ENCODE measurements around the gene FBXO5.
A peak's percentile ranks its signal among the peaks of the same experiment; 100 is the strongest.

Gene FBXO5

GRCh38 chr6:153012856-153013255 is 30.0 kb upstream of the FBXO5 start:
- H3K9me2 ChIP-seq (replicated peaks; ENCODE audit: low read depth, low read length), result no peaks in the 10 kb centered on the region
- no peaks in the 10 kb centered on the region for H3K79me2 ChIP-seq (ENCODE audit: insufficient read depth, low read length)
- no peak overlapping the region for H2AFZ ChIP-seq (ENCODE audit: low read length)
- H3K36me3 ChIP-seq (ENCODE audit: insufficient read depth, low read length), result no peaks in the 10 kb centered on the region
- H3K4me2 ChIP-seq (ENCODE audit: low read depth, low read length, poor library complexity, severe bottlenecking), result no peak overlapping the region
- H3K9me3 ChIP-seq (ENCODE audit: insufficient read depth, low read depth, low read length), result no peaks in the 10 kb centered on the region
- H4K20me1 ChIP-seq (ENCODE audit: insufficient read depth, low read length, poor library complexity, severe bottlenecking), result no peaks in the 10 kb centered on the region
- no peak overlapping the region for H3K4me3 ChIP-seq (ENCODE audit: low read length, poor library complexity, severe bottlenecking)
- no peak overlapping the region for H3K9ac ChIP-seq (ENCODE audit: low read depth, low read length, poor library complexity, severe bottlenecking)
- no peaks in the 10 kb centered on the region for H3K27me3 ChIP-seq (ENCODE audit: insufficient read depth, low read length, poor library complexity, severe bottlenecking)
- H3K4me1 ChIP-seq (ENCODE audit: insufficient read depth, low read length, poor library complexity, severe bottlenecking), result no peaks in the 10 kb centered on the region
- no peaks in the 10 kb centered on the region for H3F3A ChIP-seq (ENCODE audit: low read depth)
- TF ChIP-seq CTCF (conservative IDR thresholded peaks at IDR 0.05; ENCODE audit: low read length) (no peak), EZH2phosphoT487 (IDR thresholded peaks at IDR 0.05; ENCODE audit: borderline replicate concordance) (no peak)

- no peaks in the 10 kb centered on the region for H3K9me3 ChIP-seq (ENCODE audit: insufficient read depth, low read depth, low read length)
- H3K4me3 ChIP-seq (ENCODE audit: low read length, poor library complexity, severe bottlenecking), result peak overlapping the region; percentile 97
- H3K36me3 ChIP-seq (ENCODE audit: insufficient read depth, low read length), result 0 out of 2 replicates have a peak, but pooled peaks cover 1% of the 10 kb centered on the region
- peak overlapping the region; percentile 86 for H2AFZ ChIP-seq (ENCODE audit: low read length)
- TF ChIP-seq EZH2phosphoT487 (IDR thresholded peaks at IDR 0.05; ENCODE audit: borderline replicate concordance) (no peak), CTCF (conservative IDR thresholded peaks at IDR 0.05; ENCODE audit: low read length) (no peak)
- H3F3A ChIP-seq (ENCODE audit: low read depth), result no peaks in the 10 kb centered on the region
- H3K4me2 ChIP-seq (ENCODE audit: low read depth, low read length, poor library complexity, severe bottlenecking), result peak overlapping the region; percentile 84
- H4K20me1 ChIP-seq (ENCODE audit: insufficient read depth, low read length, poor library complexity, severe bottlenecking), result peaks cover 37% of the 10 kb centered on the region
- no peaks in the 10 kb centered on the region for H3K27me3 ChIP-seq (ENCODE audit: insufficient read depth, low read length, poor library complexity, severe bottlenecking)
- no peaks in the 10 kb centered on the region for H3K9me2 ChIP-seq (replicated peaks; ENCODE audit: low read depth, low read length)
- H3K4me1 ChIP-seq (ENCODE audit: insufficient read depth, low read length, poor library complexity, severe bottlenecking), result peaks cover 37% of the 10 kb centered on the region
- H3K9ac ChIP-seq (ENCODE audit: low read depth, low read length, poor library complexity, severe bottlenecking), result peak overlapping the region; percentile 88
- H3K79me2 ChIP-seq (ENCODE audit: insufficient read depth, low read length), result peaks cover 53% of the 10 kb centered on the region
These were observed 20.5 kb upstream of the FBXO5 start for GRCh38 chr6:153003366-153003690.

- Histone ChIP-seq H3K4me1 (ENCODE audit: insufficient read depth, low read length, poor library complexity, severe bottlenecking) (peaks cover 38% of the 10 kb centered on the region), H3K4me3 (ENCODE audit: low read length, poor library complexity, severe bottlenecking) (peak within 1 kb of the TSS; percentile 97), H3K9ac (ENCODE audit: low read depth, low read length, poor library complexity, severe bottlenecking) (peak within 1 kb of the TSS; percentile 88), H3K27me3 (ENCODE audit: insufficient read depth, low read length, poor library complexity, severe bottlenecking) (no peaks in the 10 kb centered on the region), H4K20me1 (ENCODE audit: insufficient read depth, low read length, poor library complexity, severe bottlenecking) (peaks cover 40% of the 10 kb centered on the region), H2AFZ (ENCODE audit: low read length) (peak within 1 kb of the TSS; percentile 86), H3K9me3 (ENCODE audit: insufficient read depth, low read depth, low read length) (no peaks in the 10 kb centered on the region), H3F3A (ENCODE audit: low read depth) (no peaks in the 10 kb centered on the region), H3K4me2 (ENCODE audit: low read depth, low read length, poor library complexity, severe bottlenecking) (peak within 1 kb of the TSS; percentile 93), H3K36me3 (ENCODE audit: insufficient read depth, low read length) (0 out of 2 replicates have a peak, but pooled peaks cover 5% of the 10 kb centered on the region), H3K79me2 (ENCODE audit: insufficient read depth, low read length) (peaks cover 58% of the 10 kb centered on the region), H3K9me2 (replicated peaks; ENCODE audit: low read depth, low read length) (no peaks in the 10 kb centered on the region)
- TF ChIP-seq EZH2phosphoT487 (IDR thresholded peaks at IDR 0.05; ENCODE audit: borderline replicate concordance) (no peak), CTCF (conservative IDR thresholded peaks at IDR 0.05; ENCODE audit: low read length) (no peak)
These were observed 19.9 kb upstream of the FBXO5 start, which contains the start of gene MTRF1L for GRCh38 chr6:153002613-153003365. TSS of gene MTRF1L (minus strand) at chr6:153002709. CDS start at chr6:153002685, 24 bp downstream.

All from Loucy (cell line).